H4 (cell line): ENCODE results near the gene C1orf87. TPM values are rescaled to one million over a fixed set of nuclear protein-coding genes. Genes with fewer than 3 reads are reported as not detected.

ENCODE experiments used
- DNase-seq: peaks from one replicate; pipeline ENCODE4 v3.0.0-alpha.2; 2015; ENCODE audit warnings: low spot score
- total RNA-seq: library from RNA; depleted of rRNA; stranded (reverse); fragments of >200 nt; shearing (Covaris generic); gene quantifications from 2 replicates; pipeline ENCODE4 v1.2.3, GENCODE V29; 2014; rRNA removed

C1orf87 gene
- total RNA-seq, 1 experiment from 2014 or later: not detected

- no peak for DNase-seq
Observed at GRCh38 chr1:59948990-59949389, 124.6 kb downstream of the C1orf87 start.

GRCh38 chr1:59947047-59947938 lies 126.3 kb downstream of the C1orf87 start:
- peak; percentile 71 for DNase-seq

- no peak for DNase-seq
Observed at GRCh38 chr1:59945790-59946189, 127.8 kb downstream of the C1orf87 start.

Other genes starting within 250 kb of the C1orf87 start
- gene CYP2J2, start 147.0 kb downstream of the C1orf87 start, total RNA-seq: 6.1 and 6.5 TPM in 2 replicates